ENCODE results near the gene SLC9A8.
"Not testable (repeated sequence)": the region's sequence is repeated elsewhere in the genome, so short reads cannot be mapped to it uniquely, and the experiment has no call there.

The SLC9A8 gene

DNA sequence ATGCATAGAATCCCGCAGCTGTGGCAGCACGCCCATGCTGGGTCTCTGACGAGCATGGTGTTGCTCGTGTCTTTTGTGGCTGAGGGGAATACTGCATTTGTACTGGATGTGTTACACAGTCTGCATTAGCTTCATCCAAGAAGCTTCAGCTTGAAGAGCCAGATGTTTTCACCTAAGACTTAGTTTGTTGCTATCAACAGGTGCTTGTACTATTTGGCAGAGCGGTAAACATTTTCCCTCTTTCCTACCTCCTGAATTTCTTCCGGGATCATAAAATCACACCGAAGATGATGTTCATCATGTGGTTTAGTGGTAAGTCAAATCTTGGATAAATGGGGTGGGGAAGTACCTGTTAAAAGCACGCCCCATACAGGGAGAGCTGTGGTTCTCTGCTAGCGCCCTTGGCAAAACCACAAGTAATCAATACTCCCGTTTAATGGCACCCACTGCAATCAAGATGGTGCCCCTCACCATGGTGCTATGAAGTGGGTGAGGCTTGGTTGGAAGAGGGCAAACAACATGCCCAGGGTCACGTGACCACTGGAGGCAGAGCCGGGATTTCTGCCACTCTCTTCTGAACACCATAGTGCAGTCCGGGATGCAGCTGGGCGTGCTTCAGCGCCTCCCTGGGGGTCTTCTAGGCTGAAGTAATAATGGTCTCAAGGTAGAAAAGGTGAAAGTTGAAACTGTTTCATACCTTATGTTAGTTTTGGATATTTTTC, 68.3 kb downstream of the SLC9A8 start:
- DNase-seq, result no peak

DNA sequence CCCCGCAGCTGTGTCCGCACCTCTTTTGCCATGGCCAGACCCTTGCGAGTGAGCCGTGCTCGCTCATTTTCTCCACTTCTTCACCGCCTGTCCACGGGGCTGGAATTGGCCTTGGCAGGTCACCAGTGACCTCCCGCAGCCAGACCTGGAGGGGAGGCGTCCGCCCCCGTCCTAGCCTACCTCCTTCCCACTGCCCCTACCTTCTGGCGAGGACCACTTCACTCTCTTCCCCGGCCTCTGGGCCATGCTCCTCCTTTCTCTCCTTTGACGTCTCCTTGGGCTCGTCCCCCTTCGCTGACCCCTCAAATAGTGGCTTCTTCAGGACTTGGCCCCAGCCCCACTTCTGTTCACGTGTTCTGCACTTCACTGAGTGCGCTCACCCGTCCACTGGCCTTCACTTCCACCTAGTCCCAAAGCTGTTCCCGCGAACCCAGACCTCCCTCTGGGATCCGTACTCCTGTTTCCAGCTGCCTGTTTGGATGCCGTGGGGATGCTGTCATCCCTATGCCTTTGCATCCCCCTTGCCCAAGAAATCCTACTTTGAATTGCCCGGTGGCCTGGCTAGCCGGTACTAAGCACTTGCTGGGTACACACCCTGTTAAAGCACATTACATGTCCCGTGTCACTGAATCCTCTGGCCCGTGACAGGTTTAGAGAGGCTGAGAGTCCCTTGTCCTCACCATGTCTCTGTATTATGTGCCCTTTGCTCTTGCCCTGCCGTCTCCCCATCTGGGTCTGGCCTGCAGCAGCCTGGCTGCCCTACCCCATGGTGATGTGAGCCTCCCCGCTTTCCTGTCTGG, 69.7 kb downstream of the SLC9A8 start:
- DNase-seq, result no peak

DNA sequence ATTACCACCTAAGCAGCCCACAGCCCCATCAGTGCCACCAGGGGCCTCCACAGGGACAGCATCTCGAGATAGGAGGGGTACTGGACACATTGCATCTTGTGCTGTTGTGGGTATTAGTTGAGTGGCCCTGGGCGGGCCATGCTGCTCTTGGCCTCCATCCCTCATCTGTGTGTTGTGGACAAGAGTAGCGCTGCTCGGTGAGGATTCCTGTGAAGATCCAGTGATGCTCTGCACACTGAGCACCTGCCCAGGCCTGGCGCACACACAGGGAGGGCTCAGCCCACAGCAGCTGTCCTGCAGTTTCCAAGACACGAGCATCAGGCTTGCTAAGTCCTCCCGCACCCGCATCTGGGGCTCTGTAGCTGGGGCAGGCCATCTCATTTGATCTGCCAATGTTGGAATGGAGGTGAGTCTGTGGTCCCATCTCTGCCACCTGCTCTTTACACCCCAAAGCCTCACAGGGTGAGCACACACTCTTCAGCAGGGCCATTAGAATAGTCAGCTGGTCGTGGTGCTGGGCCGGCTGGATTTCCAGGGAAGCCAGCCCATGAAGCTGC, 70.7 kb downstream of the SLC9A8 start:
- no peak for DNase-seq

DNA sequence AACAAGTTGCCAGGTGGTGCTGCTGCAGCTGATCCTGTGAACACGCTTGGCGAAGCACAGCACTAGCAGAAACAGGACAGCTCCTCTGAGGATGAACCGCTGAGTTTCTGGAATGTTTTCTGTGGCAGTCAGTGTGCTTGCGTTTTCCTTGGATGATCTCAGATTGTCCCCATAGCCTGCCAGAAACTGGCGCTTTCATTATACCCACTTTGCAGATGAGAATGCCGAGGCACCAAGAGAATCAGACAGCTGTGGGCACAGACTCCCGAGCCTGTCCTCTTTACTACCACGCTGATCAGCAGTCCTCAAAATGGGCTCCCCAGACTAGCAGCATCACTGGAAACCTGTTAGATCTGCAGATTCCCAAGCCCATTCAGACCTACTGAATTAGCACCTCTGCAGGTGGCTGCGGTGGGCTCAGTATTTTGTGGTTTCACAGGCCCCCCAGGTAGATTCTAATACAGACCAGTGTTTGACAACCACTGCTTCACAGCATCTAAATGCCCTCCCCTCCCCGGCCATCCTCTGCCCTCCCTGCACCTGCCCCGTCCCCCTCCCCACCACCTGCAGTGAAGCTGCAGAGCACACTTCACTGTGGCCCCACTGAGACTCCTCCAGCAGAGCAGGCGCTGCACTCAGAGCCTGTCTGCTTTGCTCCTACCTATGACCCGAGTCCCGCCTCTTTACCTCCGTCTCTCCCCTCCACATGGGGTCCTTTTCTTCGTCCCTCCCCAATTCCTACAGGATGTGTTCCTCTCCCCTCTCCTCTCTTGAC, 73.1 kb downstream of the SLC9A8 start:
- DNase-seq, result no peak

DNA sequence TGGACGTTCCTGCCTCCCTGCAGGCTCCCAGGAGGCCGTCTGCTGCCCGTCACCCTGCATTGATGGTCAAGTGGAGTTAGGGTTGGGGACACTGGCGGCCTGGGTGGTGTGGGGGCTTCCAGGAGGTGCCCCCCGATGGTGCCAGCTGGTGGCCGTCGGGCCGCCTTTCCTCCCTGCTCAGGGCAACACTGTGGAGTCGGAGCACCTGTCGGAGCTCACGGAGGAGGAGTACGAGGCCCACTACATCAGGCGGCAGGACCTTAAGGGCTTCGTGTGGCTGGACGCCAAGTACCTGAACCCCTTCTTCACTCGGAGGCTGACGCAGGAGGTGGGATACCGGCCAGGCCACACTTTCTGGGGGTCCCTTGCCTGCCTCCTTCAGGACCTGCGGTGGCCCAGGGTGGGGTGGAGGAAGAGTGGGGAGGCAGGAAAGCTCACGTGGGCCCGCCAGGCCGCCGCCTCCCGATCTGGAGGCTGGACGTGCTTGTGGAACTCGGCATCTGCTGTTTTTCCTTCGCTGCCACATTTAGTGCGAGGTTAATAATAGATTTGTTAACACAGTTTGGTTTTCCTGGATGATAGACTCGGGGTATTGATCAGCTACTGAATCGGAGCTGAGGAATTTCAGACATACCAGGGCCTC, 74.1 kb downstream of the SLC9A8 start:
- no peak for DNase-seq

DNA sequence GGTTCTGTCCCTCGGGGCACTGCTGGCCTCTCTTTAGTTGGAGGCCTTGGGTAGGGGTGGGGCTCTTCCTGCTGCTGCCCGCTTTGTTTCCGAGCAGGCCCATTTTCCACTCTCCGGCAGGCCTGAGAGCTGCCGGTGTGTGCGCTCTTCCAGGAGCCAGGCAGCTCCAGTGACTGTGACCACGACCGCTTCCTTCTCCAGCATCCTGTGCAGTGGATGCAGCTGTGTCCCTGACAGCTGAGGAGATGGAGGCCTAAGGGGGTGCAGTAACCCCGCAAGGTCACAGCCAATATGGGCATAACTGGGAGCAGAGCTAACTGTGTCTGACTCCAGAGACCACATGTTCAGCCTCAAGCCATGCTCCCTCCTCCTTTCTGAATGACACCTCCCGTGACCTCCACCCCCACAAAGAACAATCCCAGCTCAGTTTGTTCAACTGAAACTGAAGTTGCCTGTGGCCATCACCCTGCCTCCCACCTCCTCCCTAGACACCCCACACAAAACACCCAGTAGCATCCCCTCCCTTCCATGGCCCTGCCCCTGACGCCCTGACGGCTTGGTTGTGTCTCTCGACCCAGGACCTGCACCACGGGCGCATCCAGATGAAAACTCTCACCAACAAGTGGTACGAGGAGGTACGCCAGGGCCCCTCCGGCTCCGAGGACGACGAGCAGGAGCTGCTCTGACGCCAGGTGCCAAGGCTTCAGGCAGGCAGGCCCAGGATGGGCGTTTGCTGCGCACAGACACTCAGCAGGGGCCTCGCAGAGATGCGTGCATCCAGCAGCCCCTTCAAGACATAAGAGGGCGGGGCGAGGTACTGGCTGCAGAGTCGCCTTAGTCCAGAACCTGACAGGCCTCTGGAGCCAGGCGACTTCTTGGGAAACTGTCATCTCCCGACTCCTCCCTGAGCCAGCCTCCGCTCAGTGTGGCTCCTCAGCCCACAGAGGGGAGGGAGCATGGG, 74.9 kb downstream of the SLC9A8 start:
- no peak for DNase-seq

DNA sequence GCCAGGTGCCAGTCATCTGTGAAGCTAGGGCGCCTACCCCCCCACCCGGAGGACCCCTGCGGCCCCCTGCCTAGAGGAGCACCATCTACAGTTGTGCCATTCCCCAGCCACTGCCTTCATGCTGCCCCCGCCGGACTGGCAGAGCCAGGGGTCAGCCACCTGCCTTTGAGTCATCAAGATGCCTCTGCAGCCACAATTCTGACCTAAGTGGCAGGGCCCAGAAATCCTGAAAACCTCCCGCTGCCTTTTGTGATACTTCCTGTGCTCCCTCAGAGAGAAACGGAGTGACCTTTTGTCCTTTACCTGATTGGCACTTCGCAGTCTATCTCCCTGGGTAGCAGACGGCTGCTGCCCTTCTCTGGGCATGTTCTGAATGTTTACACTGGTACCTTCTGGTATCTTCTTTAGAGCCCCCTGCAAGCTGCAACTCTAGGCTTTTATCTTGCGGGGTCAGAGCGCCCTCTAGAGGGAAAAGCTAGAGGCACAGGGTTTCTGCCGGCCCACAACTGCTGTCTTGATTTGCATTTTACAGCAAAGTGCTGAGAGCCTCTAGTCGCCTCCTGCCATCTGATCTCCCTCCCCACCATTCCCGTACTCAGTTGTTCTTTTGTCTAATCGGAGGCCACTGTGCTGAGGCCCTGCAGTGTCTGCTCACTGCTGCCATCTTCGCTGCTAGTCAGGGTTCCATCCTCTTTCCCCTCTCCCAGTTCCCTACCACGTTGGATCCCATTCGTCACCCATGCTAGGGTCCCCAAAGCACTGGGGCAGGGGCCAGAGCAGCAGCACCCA, 75.8 kb downstream of the SLC9A8 start:
- peak; percentile 58 for DNase-seq

DNA sequence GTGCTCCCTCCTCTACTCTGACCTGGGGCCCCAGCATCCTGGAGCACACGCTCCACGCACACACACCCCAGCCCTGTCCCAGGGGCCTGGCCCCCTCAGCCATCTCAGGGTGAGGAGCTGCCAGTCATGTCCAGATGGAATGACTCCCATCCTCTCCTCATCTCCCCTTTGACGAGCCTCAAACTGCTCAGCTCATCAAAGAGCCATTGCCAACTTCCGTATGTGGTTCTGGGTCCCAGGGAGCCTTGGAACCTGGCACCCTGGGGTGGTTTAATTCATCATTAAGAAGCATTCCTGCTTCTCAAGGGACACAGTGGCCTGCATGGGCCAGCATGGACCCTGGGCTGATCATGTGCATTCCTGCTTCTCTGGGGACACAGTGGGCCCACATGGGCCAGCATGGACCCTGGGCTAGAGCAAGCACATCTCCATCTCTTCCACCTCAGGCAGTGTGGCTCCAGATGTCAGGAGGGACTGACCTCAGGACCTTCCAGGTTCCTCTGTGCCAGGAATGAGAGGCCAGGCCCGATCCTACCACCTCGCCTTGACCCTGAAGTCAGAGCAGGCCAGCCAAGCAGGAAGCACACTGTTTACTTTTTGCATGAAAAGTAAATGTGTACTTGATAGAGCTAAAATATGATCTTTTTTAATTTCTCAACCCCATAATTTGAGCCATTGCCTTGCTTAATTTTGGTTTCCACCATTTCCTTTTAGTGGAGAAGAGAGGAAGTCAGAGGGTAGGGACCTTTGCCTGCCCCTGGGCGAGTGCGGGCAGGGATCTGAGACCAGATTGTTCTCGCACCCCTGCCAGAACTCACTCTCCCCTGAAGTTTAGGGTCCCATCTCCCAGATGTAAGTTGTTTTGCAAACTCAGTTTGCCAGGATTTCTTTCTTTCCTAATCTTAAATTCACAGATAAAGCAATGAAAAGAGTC, 76.6 kb downstream of the SLC9A8 start:
- no peak for DNase-seq

DNA sequence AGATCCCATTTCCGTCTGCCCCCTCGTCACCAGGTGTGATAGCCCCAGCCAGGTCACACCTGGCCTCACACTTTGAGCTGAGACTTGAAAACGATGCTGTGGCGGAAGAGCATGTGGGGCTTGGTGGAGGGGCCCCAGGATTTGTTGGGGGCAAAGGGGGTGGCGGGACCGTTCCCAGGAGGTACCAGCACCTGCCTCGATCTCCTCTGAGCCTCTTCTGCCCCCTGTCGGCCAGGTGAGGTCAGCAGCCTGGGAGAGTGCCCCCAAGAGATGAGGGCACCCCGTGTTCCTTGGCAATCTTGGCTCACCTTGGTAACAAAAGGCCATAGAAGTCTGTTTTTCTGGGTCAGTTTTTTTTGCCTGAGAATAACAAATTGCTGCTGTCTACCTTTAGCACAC, 77.3 kb downstream of the SLC9A8 start:
- DNase-seq, result no peak

DNA sequence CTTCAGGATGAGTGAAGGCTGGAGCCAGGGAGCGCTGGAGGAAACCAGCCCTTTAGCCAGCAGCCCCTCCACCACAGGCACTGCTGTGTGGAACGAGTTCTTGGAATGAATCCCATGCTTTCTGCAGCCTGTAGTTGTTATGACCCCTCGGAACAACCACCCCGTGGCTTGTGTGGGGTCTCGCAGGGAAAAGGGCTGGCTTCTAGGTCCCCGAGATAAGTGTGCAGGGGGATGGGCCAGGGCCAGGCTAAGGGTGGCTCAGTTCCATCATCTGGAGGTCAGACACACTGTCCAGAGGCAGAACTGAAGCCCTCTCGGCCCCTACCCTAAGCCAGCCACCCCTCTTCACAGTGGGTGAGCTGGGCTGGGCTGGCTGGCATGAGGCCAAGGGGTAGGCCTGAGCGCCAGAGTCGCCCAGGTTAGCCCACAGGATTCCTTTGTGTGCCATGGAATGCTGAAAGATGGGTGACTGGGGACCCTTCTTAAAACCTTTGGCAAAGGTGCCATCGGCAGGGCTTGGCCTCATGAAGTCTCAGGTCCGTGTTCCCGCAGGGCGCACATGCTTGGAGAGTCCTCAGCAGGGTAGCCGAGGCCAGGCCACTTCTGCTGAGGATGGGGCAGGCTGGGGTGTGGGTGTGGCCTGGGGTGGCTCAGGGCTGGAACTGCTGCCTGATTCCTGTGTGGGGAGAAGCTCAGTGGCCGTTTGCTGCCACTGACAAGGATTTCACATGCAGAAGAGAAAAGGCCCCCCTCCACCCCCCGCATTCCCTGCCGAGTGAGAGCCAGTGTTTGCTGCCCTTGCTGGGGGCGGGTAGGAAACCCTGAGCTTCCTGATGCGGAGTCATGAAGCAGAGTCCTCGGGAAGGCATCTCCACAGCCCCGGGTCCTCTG, 78.1 kb downstream of the SLC9A8 start:
- DNase-seq, result no peak

DNA sequence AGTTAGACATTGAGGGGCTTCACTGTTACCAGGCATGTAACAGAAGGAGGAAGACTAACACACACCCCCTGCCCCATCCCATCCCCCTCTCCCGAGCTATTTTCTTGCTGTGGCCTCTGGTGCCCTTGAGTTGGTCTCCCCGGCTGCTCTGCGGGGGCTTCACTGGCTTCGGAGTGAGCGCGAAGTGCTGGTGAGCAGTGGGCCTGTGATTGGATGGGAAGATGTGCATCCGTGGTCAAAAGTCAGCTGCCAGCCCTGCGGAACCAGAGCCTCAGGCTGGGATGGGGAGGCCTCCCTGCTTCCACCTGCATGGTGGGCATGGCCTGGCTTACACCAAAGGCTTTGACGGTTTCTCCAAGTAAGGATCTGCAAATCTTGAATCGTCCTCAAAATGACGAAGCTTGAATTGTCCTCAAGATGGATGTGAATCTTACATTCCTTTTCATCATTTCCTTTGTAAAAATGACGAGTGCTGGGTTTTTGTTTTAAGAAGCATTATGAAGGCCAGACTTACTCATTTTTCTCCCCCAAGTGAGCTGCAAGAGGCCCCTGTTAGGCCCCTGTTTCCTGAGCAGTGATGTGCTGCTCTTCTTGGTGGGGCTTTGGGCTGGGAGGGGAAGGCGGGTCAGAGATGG, 79.0 kb downstream of the SLC9A8 start:
- no peak for DNase-seq

DNA sequence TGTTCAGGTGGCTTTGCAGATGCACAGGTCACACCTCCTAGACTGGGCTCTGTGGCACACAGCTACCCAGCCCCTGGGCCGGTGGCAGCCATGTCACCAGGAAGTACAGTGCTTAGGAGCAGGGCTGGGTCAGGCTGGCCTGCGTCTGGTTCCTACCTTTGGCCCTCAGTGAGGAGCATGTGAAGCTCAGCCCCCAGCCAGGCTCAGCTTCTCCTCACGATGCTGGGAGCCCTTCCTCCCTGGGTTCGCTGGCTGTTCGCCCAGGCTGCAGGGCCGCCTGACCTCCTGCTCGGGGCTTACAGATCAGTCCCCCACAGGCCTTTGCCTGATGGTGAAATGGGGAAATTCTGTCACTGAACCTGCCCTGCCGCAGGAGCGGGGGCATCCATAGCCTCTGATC, 79.6 kb downstream of the SLC9A8 start:
- no peak for DNase-seq

DNA sequence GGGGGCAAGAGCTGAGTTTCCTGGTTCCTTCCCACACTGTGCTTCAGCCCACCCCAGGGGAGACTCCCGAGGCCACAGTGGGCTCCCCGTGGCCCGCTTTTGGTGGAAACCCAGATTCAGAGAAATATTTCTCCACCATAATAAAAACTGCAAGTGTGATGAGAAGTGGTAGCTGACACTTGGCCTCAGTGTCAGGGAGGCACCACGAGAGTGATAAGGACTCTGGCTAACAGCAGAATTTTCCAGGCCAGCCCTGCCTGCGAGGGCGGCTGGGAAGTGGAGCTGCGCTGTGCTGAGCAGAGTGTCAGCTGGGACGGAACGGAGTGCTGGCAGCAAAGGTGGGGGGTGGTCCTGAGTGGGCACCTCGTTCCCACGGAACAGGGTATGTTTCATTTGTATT, 80.2 kb downstream of the SLC9A8 start:
- DNase-seq, result no peak

DNA sequence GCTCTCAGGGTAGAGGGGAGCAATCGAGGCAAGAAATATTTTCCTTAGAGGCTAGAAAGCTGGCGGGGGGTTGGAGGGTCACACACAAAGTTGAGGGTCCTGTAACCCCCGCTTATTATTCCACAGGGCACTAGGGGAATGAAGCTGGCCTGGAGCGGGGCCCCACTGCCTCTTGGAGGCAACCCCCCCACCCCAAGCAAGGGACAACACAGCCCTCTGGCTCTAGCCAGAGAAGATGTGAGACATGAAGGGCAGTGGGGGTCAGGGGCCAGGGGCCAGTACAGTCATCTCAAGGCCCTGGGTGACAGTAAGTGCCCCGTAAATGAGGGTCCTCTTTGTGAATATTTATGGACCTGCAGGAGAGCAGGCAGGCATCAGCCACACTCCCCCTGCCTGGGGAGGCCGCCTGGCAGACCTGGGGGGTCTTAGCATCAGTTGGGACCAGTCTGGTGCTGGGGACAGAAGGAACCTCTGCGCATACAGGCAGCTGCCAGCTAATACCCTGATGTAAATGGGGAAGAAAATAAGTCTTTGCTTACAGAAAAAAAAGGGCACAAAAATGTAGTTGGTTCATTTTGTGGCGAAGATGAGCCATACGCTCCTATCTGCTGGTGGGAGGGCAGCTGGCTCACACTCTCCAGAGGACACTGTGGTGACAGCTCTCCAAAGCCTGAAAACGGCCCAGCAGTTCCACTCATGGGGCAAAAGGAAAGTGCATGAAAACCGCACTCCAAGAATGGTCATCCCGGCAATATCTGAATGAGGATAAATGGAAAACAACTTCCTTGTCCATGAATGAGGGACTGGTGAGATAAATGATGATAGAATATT, 80.8 kb downstream of the SLC9A8 start:
- no peak for DNase-seq

DNA sequence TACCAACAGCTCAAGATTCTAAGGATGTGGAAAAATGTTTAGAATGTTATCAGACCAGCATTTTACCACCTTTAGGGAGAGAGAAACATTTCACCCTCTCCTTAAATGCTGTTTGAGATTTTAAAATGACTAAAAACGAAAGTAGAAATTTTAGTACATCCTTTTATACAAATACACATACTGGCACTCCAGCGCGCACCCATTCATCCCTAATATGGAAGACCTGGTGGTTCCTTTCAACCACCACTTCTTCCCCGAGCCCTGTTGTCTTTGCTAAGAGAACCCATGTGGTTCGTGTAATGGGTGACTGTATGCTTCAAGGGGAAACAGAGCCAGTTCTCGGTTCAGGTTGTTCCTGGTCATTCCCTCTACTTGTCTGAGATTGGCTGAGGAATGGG, 81.4 kb downstream of the SLC9A8 start:
- no peak for DNase-seq

DNA sequence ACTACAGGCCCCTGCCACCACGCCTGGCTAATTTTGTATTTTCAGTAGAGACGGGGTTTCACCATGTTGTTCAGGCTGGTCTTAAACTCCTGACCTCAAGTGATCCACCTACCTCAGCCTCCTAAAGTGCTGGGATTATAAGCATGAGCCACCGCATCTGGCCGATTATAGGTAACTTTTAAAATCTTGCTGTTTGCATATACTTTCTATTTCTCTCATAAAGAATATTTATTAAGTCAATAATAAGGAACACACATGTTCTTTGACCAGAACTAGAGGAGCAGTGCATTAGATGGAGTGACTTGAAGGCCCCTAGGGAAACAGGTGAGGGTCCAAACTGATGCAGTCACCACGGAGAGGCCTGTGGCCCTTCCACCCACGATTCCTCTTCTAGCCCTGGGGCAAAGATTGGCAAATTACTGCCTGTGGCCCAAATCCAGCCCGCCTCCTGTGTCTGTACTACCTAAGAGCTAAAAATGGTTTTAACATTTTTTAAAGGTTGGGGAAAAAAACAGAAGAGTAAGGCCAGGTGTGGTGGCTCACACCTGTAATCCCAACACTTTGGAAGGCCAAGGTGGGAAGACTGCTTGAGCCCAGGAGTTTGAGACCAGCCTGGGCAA, 83.0 kb downstream of the SLC9A8 start:
- not testable (repeated sequence) for DNase-seq

DNA sequence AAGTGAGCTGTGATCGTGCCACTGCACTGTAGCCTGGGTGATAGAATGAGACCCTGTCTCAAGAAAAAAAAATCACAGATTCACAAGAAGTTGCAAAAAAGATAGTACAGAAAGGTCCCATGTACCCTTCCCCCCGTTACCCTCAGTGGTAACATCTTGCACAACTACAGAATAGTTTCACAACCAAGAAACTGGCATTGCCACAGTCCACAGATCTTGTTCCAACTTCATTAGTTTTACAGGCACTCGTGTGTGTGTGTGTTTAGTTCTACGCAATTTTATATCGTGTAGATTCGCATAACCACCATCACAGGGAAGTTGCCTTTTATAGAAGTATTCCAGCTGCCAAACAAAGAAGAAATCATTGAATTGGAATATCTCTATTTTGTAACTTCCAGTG, 83.6 kb downstream of the SLC9A8 start:
- DNase-seq, result no peak

All from activated CD4-positive, CD25-positive, alpha-beta regulatory T cell treated with anti-CD3 and anti-CD28 coated beads, Interleukin-2, amount 50 U/mL, for 72 hours (primary cell).